ENCODE measurements around the gene PAPOLB.

Gene PAPOLB

GRCh38 chr7:4876586-4876985, 14.8 kb upstream of the PAPOLB start:
- no peak overlapping the region for H3K4me3 ChIP-seq
- DNase-seq (ENCODE audit: low spot score): peak; percentile 50
- H3K27ac ChIP-seq: no peak overlapping the region
- TF ChIP-seq CTCF (IDR thresholded peaks at IDR 0.05): no peak

GRCh38 chr7:4875391-4875790, 13.6 kb upstream of the PAPOLB start:
- no peak for TF ChIP-seq CTCF (IDR thresholded peaks at IDR 0.05)
- no peak overlapping the region for H3K27ac ChIP-seq
- H3K4me3 ChIP-seq: no peak overlapping the region
- peak; percentile 55 for DNase-seq (ENCODE audit: low spot score)

- TF ChIP-seq CTCF (IDR thresholded peaks at IDR 0.05): no peak
- DNase-seq (ENCODE audit: low spot score): no peak
- no peak overlapping the region for H3K27ac ChIP-seq
- H3K4me3 ChIP-seq: no peak overlapping the region
Measured at GRCh38 chr7:4873071-4873944, 11.5 kb upstream of the PAPOLB start.

- DNase-seq (ENCODE audit: low spot score): no peak
- no peak for TF ChIP-seq CTCF (IDR thresholded peaks at IDR 0.05)
- H3K27ac ChIP-seq: no peak overlapping the region
- H3K4me3 ChIP-seq: no peak overlapping the region
Measured at GRCh38 chr7:4871930-4872675, 10.3 kb upstream of the PAPOLB start.

- H3K27ac ChIP-seq: no peak overlapping the region
- H3K4me3 ChIP-seq: no peak overlapping the region
- TF ChIP-seq CTCF (IDR thresholded peaks at IDR 0.05): no peak
- no peak for DNase-seq (ENCODE audit: low spot score)
Measured at GRCh38 chr7:4871056-4871680, 9.3 kb upstream of the PAPOLB start.

- Histone ChIP-seq H3K4me3 (no peak overlapping the region), H3K27ac (no peak overlapping the region)
- TF ChIP-seq CTCF (IDR thresholded peaks at IDR 0.05): no peak
- no peak for DNase-seq (ENCODE audit: low spot score)
Measured at GRCh38 chr7:4868493-4868892, 6.7 kb upstream of the PAPOLB start.

Measured in coronary artery (tissue), 2 donors.